Right atrium auricular region (tissue), 2 donors: Measurements from ENCODE around the gene TLK1. TPM values are rescaled to one million over a fixed set of nuclear protein-coding genes. Genes with fewer than 3 reads are reported as not detected.

Source experiments
- DNase-seq: peaks from one replicate; pipeline ENCODE4 v3.0.0-alpha.2; 2019; ENCODE audit warnings: low spot score
- H3K27ac ChIP-seq, 2 donors: fragments of 200-600 bp; sonication (generic); 1 replicate in 1 of 2; 2 replicates in 1 of 2; pipeline ENCODE4 v1.5.1; 2016 to 2019
- H3K27me3 ChIP-seq, 2 donors: fragments of 200-600 bp; sonication (generic); one replicate each; pipeline versions ENCODE4 v1.5.1 to v1.6.0; 2017 to 2019
- H3K36me3 ChIP-seq: fragments of 200-600 bp; sonication (generic); one replicate; pipeline ENCODE4 v1.5.1; 2016
- H3K4me1 ChIP-seq, 2 donors: fragments of 200-600 bp; sonication (generic); one replicate each; pipeline versions ENCODE4 v1.5.1 to v1.6.0; 2017 to 2019
- H3K4me3 ChIP-seq, 2 donors: fragments of 200-600 bp; sonication (generic); 1 replicate in 1 of 2; 2 replicates in 1 of 2; pipeline ENCODE4 v1.5.1; 2017 to 2019; ENCODE audit warnings: mild to moderate bottlenecking in 1 of 2, moderate library complexity in 1 of 2
- H3K9me3 ChIP-seq, 2 donors: fragments of 200-600 bp; sonication (generic); one replicate each; pipeline ENCODE4 v1.5.1; 2019
- CTCF ChIP-seq, 2 donors: fragments of 200-600 bp; sonication (generic); IDR thresholded peaks; one replicate each; pipeline ENCODE4 v1.5.1; 2019; ENCODE audit warnings: antibody characterized with exemption in 2 of 2
- total RNA-seq, 2 donors: library from RNA; depleted of rRNA; stranded (reverse); fragments of >200 nt; gene quantifications; one replicate each; pipeline ENCODE4 v1.1.0, GENCODE V29; 2016

TLK1 gene
- total RNA-seq, 2 donors from 2014 or later: 21.0 to 21.7 TPM

- H3K27ac ChIP-seq: no peak overlapping the region
- peaks cover 24% of the 10 kb centered on the region for H3K36me3 ChIP-seq
- TF ChIP-seq CTCF (IDR thresholded peaks at IDR 0.05): no peak
- H3K4me3 ChIP-seq: no peak overlapping the region
- H3K4me1 ChIP-seq: no peaks in the 10 kb centered on the region
- no peaks in the 10 kb centered on the region for H3K27me3 ChIP-seq
- H3K9me3 ChIP-seq: no peaks in the 10 kb centered on the region
- no peak for DNase-seq
Observed at GRCh38 chr2:171042253-171042969, 118.3 kb downstream of the TLK1 start.

DNA sequence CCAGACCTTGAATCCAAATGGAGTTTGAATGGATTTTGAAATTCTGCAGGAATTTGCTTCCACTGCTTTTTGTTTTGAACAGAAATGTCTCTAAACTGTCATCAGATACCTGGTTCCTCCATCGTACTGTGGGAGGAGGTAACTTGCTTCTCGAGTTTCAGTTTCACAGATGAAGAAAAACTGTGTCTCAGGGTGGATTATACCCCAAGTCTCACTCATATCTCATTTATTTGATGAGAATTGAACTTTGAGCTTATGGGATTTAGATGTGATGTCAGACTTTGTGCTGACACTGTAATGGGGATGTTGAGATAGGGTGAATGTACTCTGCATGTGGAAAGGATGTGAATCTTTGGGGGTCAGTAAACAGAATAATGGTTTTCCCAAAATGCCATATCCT is 124.2 kb downstream of the TLK1 start:
- Histone ChIP-seq H3K27ac (no peak overlapping the region), H3K9me3 (no peaks in the 10 kb centered on the region), H3K36me3 (peaks cover 12% of the 10 kb centered on the region), H3K27me3 (no peaks in the 10 kb centered on the region), H3K4me3 (no peak overlapping the region), H3K4me1 (no peaks in the 10 kb centered on the region)
- no peak for DNase-seq
- TF ChIP-seq CTCF (IDR thresholded peaks at IDR 0.05): no peak

GRCh38 chr2:171034315-171034714 is 126.4 kb downstream of the TLK1 start:
- DNase-seq: no peak
- no peaks in the 10 kb centered on the region for H3K27me3 ChIP-seq
- peaks cover 11% of the 10 kb centered on the region for H3K36me3 ChIP-seq
- H3K9me3 ChIP-seq: no peaks in the 10 kb centered on the region
- H3K4me3 ChIP-seq: no peak overlapping the region
- no peaks in the 10 kb centered on the region for H3K4me1 ChIP-seq
- TF ChIP-seq CTCF (IDR thresholded peaks at IDR 0.05): no peak
- no peak overlapping the region for H3K27ac ChIP-seq

DNA sequence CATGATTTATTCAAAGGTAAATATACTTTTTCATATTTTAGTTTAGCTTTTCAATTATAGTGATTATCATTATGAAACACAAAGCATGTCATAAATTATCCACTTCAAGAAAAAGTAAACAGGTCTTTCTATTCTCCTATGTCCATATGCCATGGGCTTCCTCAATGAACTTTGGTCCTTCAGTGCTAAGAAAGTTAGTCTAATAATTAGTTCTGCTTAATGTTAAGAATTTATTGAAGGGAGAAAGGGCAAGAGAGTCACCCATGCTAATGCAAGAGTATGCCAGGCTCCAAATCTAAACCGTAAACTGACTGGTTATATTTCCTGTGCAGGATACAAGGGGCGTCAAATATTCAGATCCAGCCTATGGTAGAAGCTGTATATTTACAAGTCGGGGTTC is 135.5 kb downstream of the TLK1 start:
- Histone ChIP-seq H3K36me3 (peaks cover 12% of the 10 kb centered on the region), H3K4me3 (no peak overlapping the region), H3K9me3 (no peaks in the 10 kb centered on the region), H3K27me3 (no peaks in the 10 kb centered on the region), H3K4me1 (no peaks in the 10 kb centered on the region), H3K27ac (no peak overlapping the region)
- no peak for TF ChIP-seq CTCF (IDR thresholded peaks at IDR 0.05)
- DNase-seq: no peak

GRCh38 chr2:171018522-171018921 is 142.2 kb downstream of the TLK1 start:
- TF ChIP-seq CTCF (IDR thresholded peaks at IDR 0.05): no peak
- no peaks in the 10 kb centered on the region for H3K9me3 ChIP-seq
- H3K27me3 ChIP-seq: no peaks in the 10 kb centered on the region
- H3K36me3 ChIP-seq: peaks cover 11% of the 10 kb centered on the region
- no peak overlapping the region for H3K4me3 ChIP-seq
- no peak for DNase-seq
- H3K27ac ChIP-seq: no peak overlapping the region
- H3K4me1 ChIP-seq: no peaks in the 10 kb centered on the region

- Histone ChIP-seq H3K27ac (no peak overlapping the region), H3K4me3 (no peak overlapping the region), H3K36me3 (peaks cover 14% of the 10 kb centered on the region), H3K4me1 (no peaks in the 10 kb centered on the region), H3K27me3 (no peaks in the 10 kb centered on the region), H3K9me3 (no peaks in the 10 kb centered on the region)
- DNase-seq: no peak
- TF ChIP-seq CTCF (IDR thresholded peaks at IDR 0.05): no peak
Observed at GRCh38 chr2:171016125-171016524, 144.6 kb downstream of the TLK1 start.
